Liver (tissue), 9 donors: ENCODE data around the gene NFIA. TPM values are rescaled to one million over a fixed set of nuclear protein-coding genes. Genes with fewer than 3 reads are reported as not detected.

Experiments used
- DNase-seq: peaks from one replicate; pipeline ENCODE4 v3.0.0-alpha.2; 2017; ENCODE audit warnings: low spot score
- H3K27ac ChIP-seq, 2 donors: one replicate each; pipeline ENCODE4 v1.7.0; 2013; ENCODE audit warnings: inconsistent platforms in 2 of 2, low read length in 2 of 2, control low read depth in 1 of 2, low read depth in 1 of 2, mild to moderate bottlenecking in 1 of 2
- H3K27me3 ChIP-seq, 4 donors: one replicate each; pipeline versions ENCODE4 v1.6.1 to v1.7.0; 2013; ENCODE audit warnings: low read length in 3 of 4, inconsistent platforms in 1 of 4, mild to moderate bottlenecking in 1 of 4, moderate library complexity in 1 of 4; ENCODE audit not compliant: control insufficient read depth in 4 of 4, insufficient read depth in 4 of 4
- H3K36me3 ChIP-seq, 4 donors: one replicate each; pipeline versions ENCODE4 v1.6.1 to v1.7.0; 2013; ENCODE audit warnings: low read length in 3 of 4, mild to moderate bottlenecking in 3 of 4, low read depth in 1 of 4, moderate library complexity in 1 of 4; ENCODE audit not compliant: control insufficient read depth in 4 of 4, insufficient read depth in 3 of 4
- H3K4me1 ChIP-seq, 4 donors: one replicate each; pipeline versions ENCODE4 v1.6.1 to v1.7.0; 2013; ENCODE audit warnings: low read length in 3 of 4, mild to moderate bottlenecking in 3 of 4, moderate library complexity in 1 of 4; ENCODE audit not compliant: control insufficient read depth in 4 of 4, insufficient read depth in 4 of 4
- H3K4me3 ChIP-seq, 3 donors: one replicate each; pipeline versions ENCODE4 v1.6.1 to v1.7.0; 2013; ENCODE audit warnings: low read length in 3 of 3, control low read depth in 1 of 3, low read depth in 1 of 3, mild to moderate bottlenecking in 1 of 3
- H3K9ac ChIP-seq, 2 donors: one replicate each; pipeline ENCODE4 v1.7.0; 2013; ENCODE audit warnings: low read length in 2 of 2, mild to moderate bottlenecking in 2 of 2, moderate library complexity in 2 of 2, control low read depth in 1 of 2, low read depth in 1 of 2
- H3K9me3 ChIP-seq, 4 donors: one replicate each; pipeline versions ENCODE4 v1.6.1 to v1.7.0; 2013; ENCODE audit warnings: low read length in 3 of 4; ENCODE audit not compliant: control insufficient read depth in 4 of 4
- ATF3 ChIP-seq: IDR thresholded peaks from 2 replicates; pipeline ENCODE4 v1.6.1; 2016; ENCODE audit warnings: antibody characterized with exemption
- CTCF ChIP-seq: fragments of 150-350 bp; IDR thresholded peaks from 2 replicates; pipeline ENCODE4 v1.5.1; 2017; ENCODE audit warnings: improper control_type of control experiment, low read depth, low read length; ENCODE audit not compliant: missing input control
- EGR1 ChIP-seq, 2 donors: IDR thresholded peaks; 2 replicates each; pipeline ENCODE4 v1.6.1; 2016 to 2018; ENCODE audit warnings: antibody characterized with exemption in 2 of 2, low read depth in 2 of 2
- FOXA1 ChIP-seq: IDR thresholded peaks from 2 replicates; pipeline ENCODE4 v1.6.1; 2016; ENCODE audit warnings: antibody characterized with exemption
- FOXA2 ChIP-seq: IDR thresholded peaks from 2 replicates; pipeline ENCODE4 v1.6.1; 2016; ENCODE audit warnings: antibody characterized with exemption
- GABPA ChIP-seq, 2 donors: IDR thresholded peaks in 1 of 2; conservative IDR thresholded peaks in 1 of 2; 2 replicates each; pipeline ENCODE4 v1.6.1; 2016; ENCODE audit warnings: antibody characterized with exemption in 2 of 2, mild to moderate bottlenecking in 1 of 2, moderate library complexity in 1 of 2
- HNF4A ChIP-seq, 2 donors: conservative IDR thresholded peaks; 2 replicates each; pipeline ENCODE4 v1.6.1; 2016; ENCODE audit warnings: antibody characterized with exemption in 2 of 2, mild to moderate bottlenecking in 2 of 2
- HNF4G ChIP-seq: IDR thresholded peaks from 2 replicates; pipeline ENCODE4 v1.6.1; 2016; ENCODE audit warnings: antibody characterized with exemption
- JUND ChIP-seq, 2 donors: IDR thresholded peaks; 2 replicates each; pipeline ENCODE4 v1.6.1; 2016; ENCODE audit warnings: antibody characterized with exemption in 2 of 2
- MAX ChIP-seq: IDR thresholded peaks from 2 replicates; pipeline ENCODE4 v1.6.1; 2016; ENCODE audit warnings: antibody characterized with exemption
- NR2F2 ChIP-seq: IDR thresholded peaks from 2 replicates; pipeline ENCODE4 v1.6.1; 2016; ENCODE audit warnings: antibody characterized with exemption
- REST ChIP-seq: IDR thresholded peaks from 2 replicates; pipeline ENCODE4 v1.6.1; 2016; ENCODE audit warnings: antibody characterized with exemption, mild to moderate bottlenecking
- RXRA ChIP-seq, 2 donors: IDR thresholded peaks; 2 replicates each; pipeline ENCODE4 v1.6.1; 2017 to 2018; ENCODE audit warnings: antibody characterized with exemption in 2 of 2, mild to moderate bottlenecking in 1 of 2
- SP1 ChIP-seq: IDR thresholded peaks from 2 replicates; pipeline ENCODE4 v1.6.1; 2018; ENCODE audit warnings: antibody characterized with exemption, mild to moderate bottlenecking
- TAF1 ChIP-seq: conservative IDR thresholded peaks from 2 replicates; pipeline ENCODE4 v1.6.1; 2016; ENCODE audit warnings: antibody characterized with exemption, mild to moderate bottlenecking
- YY1 ChIP-seq: IDR thresholded peaks from 2 replicates; pipeline ENCODE4 v1.6.1; 2016; ENCODE audit warnings: antibody characterized with exemption, mild to moderate bottlenecking
- WGBS: extraction: QIAGEN DNeasy Blood & Tissue Kit; methylation state at CpG from one replicate; pipeline ENCODE4 v1.1.7; 2013; 5-methylcytosine and 5-hydroxymethylcytosine counted together
- polyA plus RNA-seq, 2 donors: library from polyadenylated mRNA; stranded (reverse) in 1 of 2; unstranded in 1 of 2; fragments of 200-250 nt in 1 of 2; fragments of >200 nt in 1 of 2; fragmentation: Nextera tagmentation in 1 of 2; extraction: Ambion mirVana in 1 of 2; gene quantifications; one replicate each; pipeline versions ENCODE4 v1.2.1 to v1.2.3, GENCODE V29; 2013 to 2015
- total RNA-seq, 2 donors: library from RNA; depleted of rRNA; stranded (reverse); fragments of >200 nt; gene quantifications; one replicate each; pipeline ENCODE4 v1.2.3, GENCODE V29; 2014
- donor health status: healthy.
- donor health status: healthy.
- donor health status: healthy.
- donor health status: healthy.
- donor health status: healthy.

NFIA gene
- total and polyA plus RNA-seq, 4 donors, result 6.8 to 53.7 (median 22.2) TPM

- 86% methylated on average over 2 of the region's 2 CpGs for WGBS
- H3K4me3 ChIP-seq, result no peak overlapping the region
- no peaks in the 10 kb centered on the region for H3K9me3 ChIP-seq
- H3K9ac ChIP-seq, result no peak overlapping the region
- DNase-seq, result no peak
- TF ChIP-seq HNF4A (conservative IDR thresholded peaks at IDR 0.05) (no peak), MAX (no peak), HNF4G (no peak), TAF1 (no peak), CTCF (no peak), REST (no peak), FOXA2 (no peak), SP1 (no peak), RXRA (IDR thresholded peaks at IDR 0.05) (no peak), FOXA1 (no peak), YY1 (no peak), GABPA (IDR thresholded peaks at IDR 0.05 in 1 of 2, conservative IDR thresholded peaks at IDR 0.05 in 1 of 2) (no peak), EGR1 (IDR thresholded peaks at IDR 0.05; ENCODE audit: low read depth in 2 of 2) (no peak)
- no peaks in the 10 kb centered on the region for H3K4me1 ChIP-seq
- H3K36me3 ChIP-seq, result peaks cover 0 to 5% (median 1%) of the 10 kb centered on the region in 4 donors
- H3K27me3 ChIP-seq, result no peaks in the 10 kb centered on the region
- no peak overlapping the region for H3K27ac ChIP-seq
These were observed 345.1 kb downstream of the NFIA start for GRCh38 chr1:61427510-61427909.

- TF ChIP-seq NR2F2 (no peak), RXRA (IDR thresholded peaks at IDR 0.05) (no peak), REST (no peak), ATF3 (no peak), JUND (IDR thresholded peaks at IDR 0.05) (no peak), EGR1 (IDR thresholded peaks at IDR 0.05; ENCODE audit: low read depth in 2 of 2) (no peak), SP1 (no peak), FOXA1 (no peak), GABPA (IDR thresholded peaks at IDR 0.05 in 1 of 2, conservative IDR thresholded peaks at IDR 0.05 in 1 of 2) (no peak), MAX (no peak), YY1 (no peak)
- WGBS, result 94% methylated on average over 2 of the region's 2 CpGs
- DNase-seq, result no peak
- Histone ChIP-seq H3K9ac (no peak overlapping the region), H3K4me1 (no peaks in the 10 kb centered on the region), H3K4me3 (no peak overlapping the region), H3K27ac (no peak overlapping the region), H3K36me3 (peaks cover 0 to 3% (median 1%) of the 10 kb centered on the region in 4 donors), H3K9me3 (no peaks in the 10 kb centered on the region), H3K27me3 (no peaks in the 10 kb centered on the region)
These were observed 345.8 kb downstream of the NFIA start for GRCh38 chr1:61428146-61428545.
